Stimulated activated CD4-positive, alpha-beta T cell treated with anti-CD3 and anti-CD28 coated beads, TNF-alpha, amount 100 ng/mL, for 48 hours (primary cell): ENCODE measurements around the gene CEP120.

ENCODE experiments used
- DNase-seq, 3 donors: peaks; one replicate each; pipeline ENCODE4 v3.0.0-alpha.2; 2020; ENCODE audit warnings: low read depth in 3 of 3

CEP120 gene

GRCh38 chr5:123299136-123299535 lies 124.1 kb downstream of the CEP120 start:
- DNase-seq = no peak

- DNase-seq = no peak
These were observed 124.7 kb downstream of the CEP120 start for GRCh38 chr5:123298335-123299030.

GRCh38 chr5:123297866-123298265 lies 125.3 kb downstream of the CEP120 start:
- no peak for DNase-seq

- no peak for DNase-seq
These were observed 125.9 kb downstream of the CEP120 start for GRCh38 chr5:123297198-123297831.
